GM18907 (cell line): ENCODE results near the gene CD93.

ENCODE experiments used
- ATAC-seq: cut with Tn5 transposase; IDR thresholded peaks from one replicate; pipeline ENCODE4 v1.9.1; 2021; ENCODE audit warnings: mild to moderate bottlenecking, moderate library complexity; ENCODE audit not compliant: unreplicated experiment

CD93 gene

DNA sequence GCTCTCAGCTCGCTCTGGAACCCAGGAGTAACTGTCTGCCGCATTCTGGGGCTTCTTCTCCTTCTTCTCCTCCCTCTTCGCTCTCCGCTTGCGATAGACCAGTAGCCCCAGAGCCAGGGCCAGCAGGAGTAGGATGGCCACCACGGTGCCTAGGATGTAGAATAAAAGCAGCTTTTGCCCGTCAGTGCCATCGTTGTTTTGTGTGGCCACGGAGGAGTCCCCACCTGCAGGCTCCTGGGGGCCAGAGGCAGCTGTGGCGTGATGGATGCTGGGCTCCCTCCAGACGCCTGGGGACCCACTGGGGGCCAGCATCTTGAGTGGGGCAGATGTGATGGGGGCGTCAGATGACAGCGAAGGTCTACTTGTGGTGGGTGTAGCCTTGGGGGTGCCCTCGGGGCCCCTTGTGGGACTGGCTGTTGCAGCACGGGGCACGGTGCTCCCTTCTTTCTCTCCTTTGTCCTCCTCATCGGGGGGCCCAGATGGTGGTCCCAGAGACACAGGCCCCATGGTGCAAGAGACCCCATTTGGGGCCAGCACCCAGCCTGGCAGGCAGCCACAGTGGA lies 1.8 kb downstream of the CD93 start:
- no peak for ATAC-seq

DNA sequence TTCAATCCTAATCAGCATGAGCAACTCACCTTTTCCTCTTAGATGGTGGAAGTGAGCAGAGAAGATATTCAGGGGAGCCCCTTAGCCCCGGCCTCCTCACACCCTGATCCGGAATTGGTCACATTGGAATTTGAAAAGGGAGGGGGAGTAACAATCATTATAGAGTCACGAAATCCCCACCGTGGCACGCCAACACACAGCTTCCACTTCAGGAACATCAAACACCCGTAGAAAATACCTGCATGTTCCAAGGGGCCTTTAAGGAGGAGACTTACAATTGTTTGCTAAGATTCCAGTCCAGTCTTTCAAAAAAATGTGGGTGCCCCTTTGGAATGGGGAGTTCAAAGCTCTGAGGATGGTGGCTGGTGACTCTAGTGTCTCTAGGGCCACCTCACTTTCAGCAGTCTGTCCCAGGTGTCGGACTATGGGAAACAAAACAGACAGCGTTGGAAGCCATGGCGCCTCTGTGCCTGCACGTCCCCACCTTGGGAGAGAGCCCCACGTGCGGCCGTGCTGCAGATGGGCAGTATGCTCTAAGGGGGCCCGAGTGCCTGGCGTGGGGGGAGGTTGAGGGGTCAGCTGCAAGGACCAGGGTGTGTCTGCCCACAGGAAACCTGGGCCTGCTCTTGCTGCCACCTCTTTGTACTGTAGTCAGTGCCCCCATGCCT lies 2.4 kb downstream of the CD93 start:
- ATAC-seq, result no peak

DNA sequence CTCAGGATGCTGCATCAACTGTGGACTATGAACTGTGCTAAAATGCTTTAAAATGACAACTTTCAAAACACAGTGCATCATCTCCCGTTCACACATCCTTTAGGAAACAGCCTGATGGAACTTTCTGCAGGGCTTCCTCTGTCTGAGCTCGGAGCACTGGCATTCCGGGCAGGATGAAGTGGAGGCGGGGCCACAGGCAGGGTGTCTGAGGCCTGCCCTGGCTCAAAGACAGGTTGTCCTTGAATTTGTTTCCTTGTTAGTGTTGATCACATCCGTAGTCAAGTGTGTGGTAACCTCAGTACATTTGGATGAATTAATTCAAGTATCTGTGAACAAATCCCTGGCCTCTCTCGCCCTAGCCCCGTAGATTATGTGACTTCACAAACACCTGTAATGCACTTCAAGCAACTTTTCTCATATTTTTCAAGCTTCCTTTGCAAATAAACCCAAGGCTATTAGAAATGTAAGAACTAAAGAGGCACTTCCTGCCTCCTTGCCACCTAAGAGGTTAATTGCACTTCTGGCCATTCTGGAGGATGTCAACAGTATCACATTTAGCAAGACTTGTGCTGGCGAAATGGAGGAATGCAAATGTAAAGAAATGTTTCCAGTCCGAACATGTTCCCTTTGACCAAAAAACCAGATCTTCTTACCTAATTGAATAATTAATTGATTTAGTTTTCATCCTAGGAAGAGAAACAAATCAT lies 3.1 kb downstream of the CD93 start:
- ATAC-seq, result no peak

DNA sequence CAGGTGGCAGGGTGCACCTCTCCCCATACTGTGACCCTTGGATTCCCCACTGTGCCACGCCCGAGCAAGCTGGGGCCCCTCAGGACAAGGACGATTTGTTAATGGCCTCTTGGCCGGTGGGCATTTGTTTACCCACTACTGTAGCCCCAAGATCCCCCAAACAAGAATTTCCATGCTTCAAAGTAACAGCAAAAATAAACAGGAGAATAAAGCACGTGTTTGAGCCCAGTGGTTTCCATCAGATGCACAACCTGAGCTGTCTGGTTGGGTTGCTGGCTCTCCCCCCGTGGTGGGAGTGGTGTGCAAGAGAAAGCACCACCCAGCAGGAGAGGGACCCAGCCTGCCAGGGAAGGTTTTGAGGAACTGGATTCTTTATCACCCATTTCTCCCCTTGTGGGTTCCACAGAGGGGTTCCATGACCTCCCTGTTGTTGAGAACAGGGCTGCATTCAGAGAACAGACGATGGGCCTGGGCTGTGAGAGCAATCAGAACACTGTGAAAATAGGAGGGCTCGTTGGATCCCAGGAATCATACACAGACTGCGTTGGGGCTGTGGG lies 4.8 kb downstream of the CD93 start:
- no peak for ATAC-seq

DNA sequence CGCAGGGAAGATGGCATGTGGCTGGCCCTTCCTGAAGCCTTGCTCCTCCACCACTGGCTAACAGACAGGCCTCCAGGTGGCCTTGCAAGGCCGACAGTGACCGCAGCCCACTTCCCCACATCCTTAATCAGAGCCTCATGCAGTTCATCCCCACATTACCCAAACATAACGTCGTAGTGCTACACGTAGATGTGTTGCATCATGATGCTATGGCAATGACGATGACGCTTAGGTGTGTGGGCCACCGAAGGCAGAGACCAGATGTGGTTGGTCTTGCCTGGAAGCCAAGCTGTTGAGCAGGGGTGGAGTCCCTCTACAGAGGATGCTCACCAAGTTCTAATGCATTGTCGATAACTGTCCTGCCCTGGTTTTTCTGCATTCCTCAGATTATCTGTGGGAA lies 5.6 kb downstream of the CD93 start:
- ATAC-seq, result no peak

DNA sequence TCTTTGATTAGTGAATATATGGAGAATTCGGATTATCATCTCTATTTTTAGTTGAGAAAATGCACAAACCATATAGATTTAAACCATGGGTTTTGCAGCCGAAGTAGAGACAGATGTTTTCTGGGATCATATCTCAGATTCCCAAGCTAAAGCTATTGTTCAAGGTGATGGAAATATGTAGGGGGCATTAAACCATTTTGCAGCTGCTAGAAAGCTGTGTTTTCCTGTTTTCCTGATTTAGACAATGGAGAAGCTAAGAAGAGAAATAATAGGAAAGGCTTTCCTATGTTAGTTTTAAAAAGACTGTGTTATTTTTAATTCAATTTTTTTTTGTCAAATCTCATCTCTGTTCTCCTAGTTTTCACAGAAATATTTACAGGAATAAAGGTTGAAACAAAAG lies 6.2 kb downstream of the CD93 start:
- ATAC-seq, result no peak

DNA sequence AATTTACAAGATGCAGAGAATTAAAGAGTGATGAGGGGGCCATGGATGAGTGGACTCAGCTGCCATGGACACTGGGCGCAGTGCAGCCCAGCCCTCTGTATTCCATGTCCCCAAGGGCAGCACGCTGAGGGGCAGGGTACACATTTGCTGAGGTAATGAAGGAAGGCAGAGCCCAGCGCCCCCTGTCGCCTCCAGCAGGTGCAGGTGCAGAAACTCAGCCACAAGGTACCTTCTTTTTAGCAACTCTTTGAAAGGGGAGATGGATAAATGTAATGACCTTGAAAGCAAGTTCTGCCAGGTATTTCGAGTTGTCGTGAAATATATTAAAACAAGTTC lies 7.1 kb downstream of the CD93 start:
- no peak for ATAC-seq

DNA sequence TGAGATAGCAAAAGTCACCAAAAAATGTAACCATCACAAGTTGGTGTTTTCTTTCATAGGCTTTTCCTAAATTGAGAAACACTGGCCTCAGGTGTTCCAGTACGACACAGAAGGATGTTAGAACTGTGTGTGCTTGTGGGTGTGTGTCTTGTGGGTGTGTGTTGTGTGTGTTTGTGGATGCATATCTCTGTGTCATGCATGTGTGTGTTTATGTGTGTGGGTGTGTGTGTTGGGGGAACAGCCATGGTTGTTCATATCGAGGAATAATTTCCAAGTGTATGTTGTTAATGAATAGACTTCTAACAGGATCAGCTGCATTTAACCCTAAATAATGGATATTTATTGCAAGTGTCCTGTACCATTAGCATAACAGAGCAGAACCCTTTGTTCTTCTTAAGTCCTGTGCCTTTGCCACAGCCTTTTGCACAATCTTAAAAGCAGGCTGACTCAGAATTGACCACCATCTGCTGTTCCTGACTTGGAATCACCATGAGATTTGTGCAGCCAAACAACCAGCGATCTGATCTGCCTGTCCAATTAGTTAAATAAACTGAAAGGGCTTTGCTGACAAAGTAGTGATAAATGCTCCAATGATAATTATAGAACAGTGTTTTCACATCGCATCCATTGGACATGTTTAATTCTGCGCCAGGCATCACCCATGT lies 7.6 kb downstream of the CD93 start:
- ATAC-seq, result no peak

DNA sequence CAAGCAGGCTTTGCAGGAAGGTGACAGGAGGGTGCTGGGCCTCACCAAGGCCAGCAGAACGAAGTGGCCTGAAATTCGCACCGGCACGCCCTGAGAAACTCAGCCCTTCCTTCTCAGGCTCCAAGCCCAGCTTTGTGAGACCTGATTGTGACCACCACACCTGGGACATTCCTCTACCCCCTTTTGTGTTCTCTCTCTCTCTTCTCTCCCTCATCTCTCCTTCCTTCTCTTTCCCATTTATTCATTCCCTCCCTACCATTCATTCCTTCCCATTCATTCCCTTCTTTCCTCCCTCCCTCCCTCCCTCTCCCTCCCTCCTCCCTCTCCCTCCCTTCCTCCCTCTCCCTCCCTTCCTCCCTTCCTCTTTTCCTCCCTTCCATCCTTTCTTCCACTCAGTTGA lies 8.8 kb downstream of the CD93 start:
- no peak for ATAC-seq

DNA sequence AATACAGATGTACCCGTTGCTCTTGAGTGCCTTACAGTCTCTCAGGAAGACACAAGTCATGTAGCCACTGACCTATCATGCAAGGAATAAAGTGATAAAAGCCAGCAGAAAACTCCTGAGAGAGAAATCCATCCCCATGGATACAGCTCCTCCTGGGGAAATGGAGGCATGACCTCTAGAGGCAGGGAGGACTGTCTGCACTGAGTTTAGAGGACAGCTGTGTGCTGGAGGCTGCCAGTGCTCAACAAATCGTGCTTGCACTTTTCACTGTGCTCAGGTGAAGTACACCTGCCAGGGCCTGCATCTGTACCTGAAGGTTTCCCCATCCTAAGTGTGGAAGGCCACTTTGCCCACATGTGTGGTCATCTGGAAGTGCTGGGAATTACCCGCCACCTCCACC lies 12.1 kb downstream of the CD93 start:
- ATAC-seq, result no peak

DNA sequence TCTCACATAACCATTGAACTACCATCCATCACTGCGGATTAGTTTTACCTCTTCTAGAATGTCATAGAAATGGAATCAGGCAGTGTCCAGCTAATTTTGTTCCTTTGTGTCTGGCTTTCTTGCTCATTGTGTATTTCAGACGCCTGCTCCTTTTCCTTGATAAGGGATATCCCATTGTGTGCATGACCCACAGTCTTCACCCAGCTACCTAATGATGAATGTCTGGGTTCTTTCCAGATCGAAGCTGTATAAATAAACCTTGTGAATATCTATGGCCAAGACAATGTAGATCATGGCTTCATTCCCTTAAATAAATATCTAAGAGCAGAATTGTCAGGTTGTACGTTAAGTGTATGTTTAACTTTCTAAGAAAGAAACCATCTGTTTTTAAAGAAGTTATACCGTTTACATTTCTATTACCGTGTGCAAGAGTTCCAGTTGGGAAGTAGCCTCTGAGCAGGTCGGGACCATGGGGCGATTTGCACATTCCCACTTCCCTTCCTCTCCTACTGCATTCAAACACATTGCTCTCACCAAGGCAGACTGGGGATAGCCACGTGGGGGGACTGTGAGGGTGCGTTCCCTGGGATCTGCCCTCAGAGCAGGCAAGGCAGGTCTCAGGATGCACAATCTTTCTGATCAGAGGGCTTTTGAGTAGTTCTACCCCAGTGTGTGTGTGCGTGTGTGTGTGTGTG lies 13.1 kb downstream of the CD93 start:
- no peak for ATAC-seq

DNA sequence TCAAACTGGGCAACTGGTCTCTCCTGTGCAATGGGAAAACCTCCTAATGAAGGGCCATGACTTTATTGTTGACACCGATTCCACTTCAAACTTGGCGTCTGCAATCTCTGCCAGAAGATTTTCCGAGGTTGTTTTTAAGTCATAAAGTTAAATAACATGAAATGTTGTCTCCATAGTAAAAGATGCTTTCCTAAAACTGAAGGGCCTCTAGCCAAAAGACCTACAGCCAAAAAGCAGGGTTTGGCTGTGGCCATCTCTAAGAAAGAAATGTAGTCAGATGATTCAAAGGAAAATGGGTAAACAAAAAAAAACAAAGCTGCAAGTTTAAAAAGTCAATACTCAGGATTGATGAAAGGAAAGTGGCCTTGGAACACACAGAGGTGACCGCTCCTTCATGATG lies 14.1 kb downstream of the CD93 start:
- no peak for ATAC-seq

DNA sequence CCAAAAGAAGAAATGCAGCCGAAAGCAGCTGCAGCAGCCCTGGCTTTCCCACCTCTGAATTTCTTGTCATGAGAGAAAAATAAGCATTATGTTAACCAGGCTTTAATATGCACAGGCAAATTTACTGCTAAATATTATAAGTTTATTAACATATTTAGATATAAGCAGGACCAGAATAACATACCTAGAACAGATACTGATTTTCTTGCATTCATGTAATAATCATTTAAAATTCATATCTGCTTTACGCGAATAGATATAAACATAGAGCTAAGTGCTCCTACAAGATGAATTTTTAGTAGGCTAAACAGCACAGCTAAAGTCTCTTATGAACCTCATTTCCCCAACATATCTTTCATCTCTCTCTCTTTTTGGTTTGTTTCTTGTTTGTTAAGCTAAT lies 14.7 kb downstream of the CD93 start:
- no peak for ATAC-seq

DNA sequence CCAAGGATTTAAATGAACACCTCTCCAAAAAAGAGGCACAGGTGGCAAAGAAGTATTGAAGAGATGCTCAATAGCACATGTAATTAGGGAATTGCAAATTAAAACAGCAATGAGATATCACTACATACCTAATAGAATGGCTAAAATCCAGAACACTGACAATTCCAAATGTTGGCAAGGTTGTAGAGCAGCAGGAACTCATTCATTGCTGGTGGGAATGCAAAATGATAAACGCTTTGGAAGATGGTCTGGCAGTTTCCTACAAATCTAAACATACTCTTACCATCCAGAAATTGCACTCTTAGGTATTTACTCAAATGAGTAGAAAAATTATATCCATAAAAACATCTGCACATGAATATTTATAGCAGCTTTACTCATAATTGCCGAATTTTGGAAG lies 17.0 kb downstream of the CD93 start:
- ATAC-seq, result no peak

DNA sequence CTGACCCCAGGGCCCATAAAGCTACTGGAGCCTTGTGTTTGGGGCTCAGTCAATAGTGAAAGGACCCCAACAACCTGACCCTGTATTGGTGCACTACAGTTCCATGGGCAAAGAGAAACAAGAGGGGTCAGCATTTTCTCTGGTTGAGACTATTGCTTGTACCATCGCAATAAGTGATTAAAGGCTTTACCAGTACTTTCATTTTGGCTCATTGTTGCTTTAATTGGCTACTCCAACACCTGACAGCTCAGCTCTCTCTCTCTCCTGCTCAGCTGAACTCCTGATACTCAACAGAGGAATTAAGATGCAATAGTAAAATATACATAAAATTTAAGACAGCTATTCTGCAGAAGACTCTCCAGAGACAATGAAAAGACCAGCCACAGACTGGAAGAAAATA lies 17.8 kb downstream of the CD93 start:
- ATAC-seq, result no peak

DNA sequence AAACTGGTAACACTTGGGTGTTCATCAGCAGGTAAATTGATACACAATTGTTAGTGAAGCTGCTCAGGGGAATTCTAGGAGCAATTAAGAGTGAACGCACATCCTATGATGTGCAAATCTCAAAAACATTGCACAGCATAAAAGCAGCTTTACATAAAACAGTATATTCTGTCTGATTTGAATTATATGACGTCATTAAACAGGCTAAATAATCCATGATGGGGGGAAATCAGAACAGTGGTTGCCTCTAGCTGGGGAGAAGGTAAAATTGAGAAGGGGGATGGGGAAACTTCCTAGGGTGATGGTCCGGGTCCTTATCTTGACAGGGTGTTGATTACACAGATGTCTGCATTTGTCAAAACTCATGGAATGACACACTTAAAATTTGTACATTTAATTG lies 19.4 kb downstream of the CD93 start:
- ATAC-seq, result no peak

DNA sequence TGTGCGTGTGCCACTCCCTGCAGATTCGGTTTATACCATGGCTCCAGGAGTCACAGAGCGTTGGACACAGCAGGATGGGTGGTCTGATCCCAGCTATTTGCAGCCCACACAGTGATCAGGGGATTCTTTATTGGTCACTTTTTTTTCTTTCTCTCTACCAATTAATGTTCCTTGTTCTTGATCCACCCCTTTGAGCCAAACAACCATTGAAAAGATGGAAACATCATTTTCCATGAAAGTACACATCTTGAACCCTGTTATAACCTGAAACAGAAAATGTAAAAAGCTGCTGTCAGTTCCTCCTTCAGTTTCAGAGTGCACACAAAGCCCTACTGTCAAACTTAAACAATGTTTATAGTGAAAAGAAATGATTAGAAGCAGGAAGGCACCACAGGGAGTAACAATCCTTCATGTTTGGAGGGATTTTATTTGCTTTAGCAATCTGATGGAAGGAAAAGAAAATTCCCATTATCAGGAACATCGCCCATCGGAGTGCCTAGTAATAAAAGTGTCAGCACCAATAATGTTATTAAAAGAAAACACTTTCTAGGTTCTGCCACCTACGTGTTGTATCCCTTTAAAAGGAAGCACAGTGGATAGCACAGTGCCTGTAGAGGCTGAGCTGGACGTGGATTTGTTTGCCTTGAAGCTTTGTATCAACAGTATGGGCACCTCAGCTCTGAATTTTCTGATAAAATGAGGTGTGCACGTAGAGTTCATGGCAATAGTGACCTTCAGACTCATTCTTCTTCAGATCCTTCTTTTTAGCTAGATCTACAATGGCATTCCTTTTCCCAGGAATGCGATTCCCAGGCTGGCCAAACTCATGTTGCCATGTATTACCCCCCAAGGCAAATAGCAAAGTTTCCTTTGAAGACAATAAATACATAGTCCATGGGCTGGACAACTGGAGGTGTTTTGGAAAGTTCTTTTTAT lies 20.6 kb downstream of the CD93 start:
- no peak for ATAC-seq

DNA sequence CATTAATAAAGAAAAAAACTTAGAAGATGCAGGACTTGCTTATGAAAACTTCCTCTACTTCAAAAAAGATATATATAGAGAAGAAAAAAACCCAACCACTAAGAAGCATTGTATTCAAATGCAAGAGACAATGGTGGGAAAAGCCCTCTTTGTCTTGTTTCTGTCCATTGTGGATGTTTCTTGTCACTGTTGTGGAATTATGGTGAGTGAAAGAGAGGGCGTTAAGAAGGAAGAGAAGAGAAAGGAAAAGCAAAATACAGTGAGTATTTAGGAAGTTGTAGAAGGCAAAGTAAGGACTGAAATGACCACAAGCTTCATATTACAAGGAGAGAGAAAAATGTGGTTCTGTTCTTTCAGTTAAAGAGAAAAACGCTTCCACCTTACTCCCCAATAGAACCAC lies 22.5 kb downstream of the CD93 start:
- ATAC-seq, result no peak

DNA sequence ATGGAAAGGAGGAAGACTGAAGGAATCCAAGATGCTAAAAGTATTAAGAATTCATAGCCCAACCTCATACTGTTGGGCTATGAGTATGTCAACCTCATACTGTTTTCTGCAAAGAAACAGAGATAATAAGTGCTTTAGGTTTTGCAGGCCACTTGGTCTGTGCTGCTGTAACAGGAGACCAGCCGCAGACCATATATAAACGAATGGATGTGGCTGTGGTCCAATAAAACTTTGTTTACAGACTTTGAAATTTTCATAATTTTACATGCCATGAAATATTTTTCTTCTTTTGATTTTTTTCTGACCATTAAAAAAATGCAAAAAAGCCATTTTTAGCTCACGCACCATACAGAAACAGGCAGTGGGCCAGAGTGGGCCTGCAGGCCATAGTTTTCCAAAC lies 23.0 kb downstream of the CD93 start:
- ATAC-seq, result no peak

DNA sequence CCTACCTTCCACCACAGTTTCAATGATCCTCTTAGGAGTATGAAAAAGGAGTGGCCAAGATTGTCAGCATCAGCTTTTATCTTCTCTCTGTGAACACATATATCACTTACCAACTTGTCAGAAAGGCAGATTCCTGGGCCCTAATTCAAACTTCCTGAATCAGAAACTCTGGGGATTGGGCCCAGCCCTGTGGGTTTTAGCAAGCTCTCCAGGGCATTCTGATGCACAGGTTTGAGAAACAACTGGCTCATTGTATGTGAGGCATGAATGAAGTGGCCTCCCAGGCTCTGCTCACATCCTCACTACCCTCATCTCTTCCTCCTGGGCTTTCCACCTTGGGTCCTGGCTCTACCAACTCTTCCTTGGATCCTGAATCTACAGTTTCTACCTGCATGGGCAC lies 23.5 kb downstream of the CD93 start:
- no peak for ATAC-seq
